ACHN (cell line): Measurements from ENCODE around the gene PAXIP1.
"Not testable (repeated sequence)": the region's sequence is repeated elsewhere in the genome, so short reads cannot be mapped to it uniquely, and the experiment has no call there.

Experiments used
- DNase-seq: peaks from one replicate; pipeline ENCODE4 v3.0.0-alpha.2; 2015
- in situ Hi-C: cut with HindIII; loops from 2 replicates; pipeline ENCODE4 v1.10.0; 2017; ENCODE audit warnings: low sequenced_read_pairs, low pct_ligation_motif_present, low pct_unique_long_range_greater_than_20kb

Gene PAXIP1

GRCh38 chr7:155003092-155003375 is at the start of gene PAXIP1:
PAXIP1 (minus strand) TSS chr7:155003124; CDS start chr7:155002929, 195 bp downstream.
- DNase-seq, result no peak
- in situ Hi-C loops, result no loop called here

DNA sequence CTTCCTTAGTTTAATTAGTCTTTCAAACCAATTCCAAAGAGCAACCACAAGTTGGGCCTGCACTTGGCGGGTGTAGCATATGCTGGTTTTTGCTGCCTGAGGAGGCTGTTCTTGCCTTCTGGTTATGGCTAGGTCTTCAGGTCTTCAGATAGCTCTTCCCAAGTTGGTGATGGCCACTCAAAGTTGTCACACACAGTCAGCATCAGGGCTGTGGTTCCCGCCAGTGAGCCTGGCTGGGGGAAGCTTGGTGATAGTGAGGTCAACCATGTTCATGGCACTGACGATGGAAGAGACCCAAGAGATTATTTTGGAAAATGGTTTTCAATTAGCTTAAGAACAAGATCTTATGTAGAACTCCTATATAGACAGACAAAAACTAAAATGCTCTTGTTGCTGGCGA is 48.4 kb upstream of the PAXIP1 start:
- in situ Hi-C loops, result no loop called here
- no peak for DNase-seq

DNA sequence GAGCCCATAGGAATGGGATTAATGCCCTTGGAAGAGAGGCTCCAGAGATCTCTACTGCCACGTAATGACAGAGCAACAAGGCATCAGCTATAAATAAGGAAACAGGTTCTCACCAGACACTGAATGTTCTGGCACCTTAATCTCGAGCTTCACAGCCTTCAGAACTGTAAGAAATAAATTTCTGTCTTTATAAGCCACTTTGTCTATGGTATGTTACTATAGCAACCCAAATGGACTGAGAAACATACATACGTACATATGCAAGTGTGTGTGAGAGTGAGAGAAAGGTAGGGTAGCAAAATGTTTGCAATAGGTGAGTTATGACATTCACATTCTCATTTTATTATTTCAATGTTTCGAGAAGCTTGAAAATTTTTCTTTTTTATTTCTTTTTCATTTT is 45.1 kb upstream of the PAXIP1 start:
- in situ Hi-C loops, result no loop called here
- no peak for DNase-seq

DNA sequence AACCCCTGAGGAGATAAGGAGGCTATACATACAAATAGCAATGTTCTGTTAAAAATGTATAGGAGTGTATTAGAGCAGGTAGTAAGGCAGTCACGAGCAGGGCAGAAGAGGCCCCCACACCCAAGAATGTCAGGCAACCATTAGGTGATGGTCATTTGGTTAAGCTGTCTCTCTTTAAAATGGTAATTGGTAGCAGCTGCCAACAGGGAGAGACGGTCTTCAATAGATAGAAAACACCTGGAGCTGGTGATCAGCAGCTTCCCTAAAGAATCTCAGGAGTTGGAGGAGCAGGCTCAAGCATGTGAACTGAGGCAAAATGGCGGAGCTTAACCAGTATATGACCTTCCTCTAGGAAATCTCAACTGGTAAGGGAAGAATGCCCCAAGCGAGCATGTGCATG is 40.8 kb upstream of the PAXIP1 start:
- DNase-seq, result no peak
- in situ Hi-C loops, result no loop called here

DNA sequence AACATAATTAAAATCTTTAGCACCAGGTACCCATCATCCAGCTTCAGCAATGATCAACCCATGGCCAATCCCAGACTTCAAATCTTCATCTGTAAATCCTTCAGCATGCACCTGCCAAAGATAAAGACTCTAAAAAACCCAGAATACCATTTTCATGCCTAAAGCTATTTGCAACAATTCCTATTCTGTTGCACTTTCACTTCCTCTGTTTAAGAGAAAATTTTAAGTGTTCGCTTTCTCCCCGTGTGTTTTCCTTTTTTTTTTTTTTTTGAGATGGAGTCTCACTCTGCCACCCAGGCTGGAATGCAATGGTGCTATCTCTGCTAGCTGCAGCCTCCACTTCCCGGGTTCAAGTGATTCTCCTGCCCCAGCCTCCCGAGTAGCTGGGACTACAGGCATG is 35.4 kb upstream of the PAXIP1 start:
- DNase-seq, result no peak
- in situ Hi-C loops, result no loop called here

DNA sequence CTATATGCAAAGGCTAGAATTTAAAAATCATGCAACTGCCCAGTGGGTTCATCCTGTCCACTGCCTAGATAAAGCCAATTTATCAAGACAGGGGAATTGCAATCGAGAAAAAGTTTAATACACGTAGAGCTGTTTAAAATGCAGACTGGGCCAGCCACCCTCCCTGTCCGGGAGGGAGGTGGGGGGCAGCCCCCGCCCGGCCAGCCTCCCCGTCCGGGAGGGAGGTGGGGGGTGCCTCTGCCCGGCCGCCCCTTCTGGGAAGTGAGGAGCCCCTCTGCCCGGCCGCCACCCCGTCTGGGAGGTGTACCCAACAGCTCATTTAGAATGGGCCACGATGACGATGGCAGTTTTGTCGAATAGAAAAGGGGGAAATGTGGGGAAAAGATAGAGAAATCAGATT is 31.6 kb upstream of the PAXIP1 start:
- DNase-seq, in situ Hi-C loops: not testable (repeated sequence)

DNA sequence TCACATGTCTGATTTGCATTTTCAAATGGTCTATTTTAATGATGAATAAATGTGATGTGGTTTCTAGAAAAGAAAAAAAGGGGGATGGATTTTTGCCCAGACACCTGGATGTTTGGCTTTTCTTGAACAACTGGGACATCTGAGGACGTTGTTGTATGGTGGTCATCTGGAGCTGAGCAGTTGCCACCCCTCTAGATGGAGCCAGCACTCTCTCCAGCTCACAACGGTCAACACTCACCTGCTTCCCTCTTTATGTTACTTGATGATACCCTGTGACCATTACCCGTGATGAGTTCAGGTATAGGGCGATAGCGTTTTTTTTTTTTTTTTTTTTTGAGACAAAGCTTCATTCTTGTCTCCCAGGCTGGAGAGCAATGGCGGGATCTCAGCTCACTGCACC is 30.1 kb upstream of the PAXIP1 start:
- DNase-seq, result peak; percentile 24
- in situ Hi-C loops, result no loop called here

DNA sequence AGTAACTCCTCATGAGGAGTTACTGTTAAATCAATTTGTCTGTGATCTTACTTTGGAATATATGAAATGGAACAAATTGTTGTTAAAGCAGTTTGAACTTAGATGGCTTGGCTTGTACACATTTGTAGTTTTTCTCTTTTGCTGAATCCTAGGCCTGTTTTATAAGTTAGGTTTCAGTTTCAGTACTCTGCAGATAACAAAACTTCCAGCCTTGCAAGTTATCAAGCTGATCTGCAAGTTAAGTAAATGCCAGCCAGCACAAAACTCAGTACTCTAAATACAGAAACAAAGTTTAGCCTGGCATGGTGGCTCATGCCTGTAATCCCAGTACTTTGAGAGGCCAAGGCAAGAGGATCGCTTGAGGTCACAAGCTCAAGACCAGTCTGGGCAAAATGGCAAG is 25.0 kb upstream of the PAXIP1 start:
- no peak for DNase-seq
- in situ Hi-C loops, result no loop called here

GRCh38 chr7:155021699-155022145 is 18.8 kb upstream of the PAXIP1 start:
- in situ Hi-C loops, result no loop called here
- DNase-seq, result no peak

DNA sequence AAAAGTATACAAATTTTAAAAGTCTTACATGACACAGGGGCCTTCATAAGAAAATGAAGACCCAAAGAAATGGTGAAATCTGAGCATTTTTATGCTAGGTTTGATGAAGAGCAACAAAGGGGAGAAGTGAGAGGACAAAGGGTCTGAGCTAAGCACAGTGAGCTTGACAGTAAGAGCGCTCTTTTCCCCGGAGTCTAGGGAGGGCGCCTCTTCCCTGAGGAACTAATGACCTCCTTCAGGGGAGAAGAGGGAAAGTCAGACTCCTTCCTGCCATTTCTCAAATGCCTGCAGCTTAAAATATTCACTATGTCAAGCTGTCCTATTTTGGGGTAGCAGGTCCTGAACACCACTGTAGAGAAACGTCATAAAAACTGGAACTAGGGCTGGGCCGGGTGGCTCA is 18.1 kb upstream of the PAXIP1 start:
- in situ Hi-C loops, result no loop called here
- DNase-seq, result no peak

GRCh38 chr7:155017834-155018233 is 14.9 kb upstream of the PAXIP1 start:
- in situ Hi-C loops, result no loop called here
- no peak for DNase-seq

- in situ Hi-C loops, result no loop called here
Measured at GRCh38 chr7:155011086-155011485, 8.2 kb upstream of the PAXIP1 start.

DNA sequence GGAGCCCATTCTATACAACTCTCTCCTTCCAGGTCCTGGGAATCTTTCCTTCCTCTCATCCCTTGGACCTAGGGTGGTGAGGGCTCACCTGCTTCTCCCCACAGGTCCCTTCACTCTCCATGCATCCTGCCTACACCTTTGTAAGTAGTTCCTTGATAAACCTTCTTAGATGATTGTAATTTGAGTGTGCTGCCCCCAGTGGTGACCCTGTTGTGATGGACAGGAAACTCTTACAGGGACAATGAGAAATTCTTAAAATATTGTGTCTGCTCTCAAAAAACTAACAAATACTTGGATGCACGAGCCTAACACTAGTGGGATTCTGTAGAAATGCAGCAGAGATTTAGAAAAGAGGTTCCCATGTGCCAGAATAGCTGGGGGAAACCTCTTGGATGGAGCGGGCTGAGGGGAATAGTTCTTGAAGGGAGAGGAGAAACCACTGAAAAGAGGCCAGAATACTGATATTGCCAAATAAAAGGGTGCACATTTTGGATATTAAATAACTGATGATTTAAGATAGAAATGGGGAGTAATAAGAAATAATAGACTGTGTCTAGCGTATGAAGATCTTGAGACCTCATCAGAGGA is 6.7 kb upstream of the PAXIP1 start:
- peak; percentile 38 for DNase-seq
- in situ Hi-C loops, result no loop called here

More at GRCh38 chr7:155011086-155011485, 8.2 kb upstream of the PAXIP1 start:
- peak; percentile 34 for DNase-seq

DNA sequence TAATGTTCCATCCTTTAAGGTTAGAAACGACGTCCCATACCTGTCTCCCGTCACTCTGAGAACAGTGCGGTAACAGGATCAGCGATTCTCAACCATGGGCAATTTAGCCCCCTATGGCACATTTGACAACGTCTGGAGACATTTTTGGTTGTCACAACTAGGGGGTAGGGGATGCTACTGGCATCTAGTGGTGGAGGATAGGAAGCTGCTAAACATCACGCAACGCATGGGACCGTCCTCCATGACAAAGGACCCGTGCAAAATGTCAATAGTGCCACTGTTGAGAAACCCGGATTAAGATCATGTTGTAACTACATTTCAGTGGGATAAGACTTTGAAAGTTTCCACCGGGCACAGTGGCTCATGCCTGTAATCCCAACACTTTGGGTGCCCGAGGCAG is 5.0 kb upstream of the PAXIP1 start:
- DNase-seq, result peak; percentile 42
- in situ Hi-C loops, result no loop called here

DNA sequence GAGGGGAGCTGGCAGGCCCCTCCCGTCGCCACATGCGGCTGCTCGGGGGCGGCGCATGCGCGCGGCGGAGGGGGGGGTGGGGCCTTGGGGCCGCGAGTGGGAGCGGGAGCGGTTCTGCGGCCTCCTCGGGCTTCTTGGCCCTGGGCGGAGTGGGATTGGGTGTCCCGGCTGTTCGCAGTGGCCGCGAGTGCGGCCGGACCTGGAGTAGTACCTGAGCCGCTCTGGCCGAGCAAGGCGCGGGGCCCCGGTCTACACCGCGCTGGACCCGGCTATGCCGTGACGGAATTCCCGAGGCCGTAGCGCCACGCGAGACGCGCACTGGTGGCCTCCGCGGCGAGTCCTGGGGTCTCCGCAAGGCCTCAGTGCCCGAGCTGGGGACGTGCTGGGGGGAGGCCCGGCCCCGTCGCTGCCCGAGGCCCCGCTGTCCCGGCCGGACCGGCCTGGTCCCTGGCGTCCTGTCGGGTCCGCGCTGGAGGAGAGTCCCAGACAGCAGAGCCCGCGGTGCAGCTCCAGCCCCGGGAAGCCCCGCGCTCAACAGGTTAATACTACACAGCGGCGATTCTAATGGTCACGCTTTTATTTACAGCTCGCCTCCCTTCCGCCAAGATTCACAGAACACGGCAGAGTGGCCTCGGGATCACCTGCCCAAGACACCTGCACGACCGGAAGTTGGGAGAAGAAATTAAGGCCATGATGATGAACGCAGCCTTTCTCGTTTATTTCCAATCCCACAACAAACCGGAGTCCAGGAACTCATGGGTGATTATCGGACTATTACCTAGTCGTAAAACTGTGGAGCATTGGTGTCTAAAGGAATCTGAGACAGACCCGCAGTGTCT is 671 bp upstream of the PAXIP1 start:
- in situ Hi-C loops, result no loop called here
- peak; percentile 86 for DNase-seq

GRCh38 chr7:155002411-155003091 is 373 bp downstream of the PAXIP1 start:
- DNase-seq, result peak; percentile 75
- in situ Hi-C loops, result no loop called here

DNA sequence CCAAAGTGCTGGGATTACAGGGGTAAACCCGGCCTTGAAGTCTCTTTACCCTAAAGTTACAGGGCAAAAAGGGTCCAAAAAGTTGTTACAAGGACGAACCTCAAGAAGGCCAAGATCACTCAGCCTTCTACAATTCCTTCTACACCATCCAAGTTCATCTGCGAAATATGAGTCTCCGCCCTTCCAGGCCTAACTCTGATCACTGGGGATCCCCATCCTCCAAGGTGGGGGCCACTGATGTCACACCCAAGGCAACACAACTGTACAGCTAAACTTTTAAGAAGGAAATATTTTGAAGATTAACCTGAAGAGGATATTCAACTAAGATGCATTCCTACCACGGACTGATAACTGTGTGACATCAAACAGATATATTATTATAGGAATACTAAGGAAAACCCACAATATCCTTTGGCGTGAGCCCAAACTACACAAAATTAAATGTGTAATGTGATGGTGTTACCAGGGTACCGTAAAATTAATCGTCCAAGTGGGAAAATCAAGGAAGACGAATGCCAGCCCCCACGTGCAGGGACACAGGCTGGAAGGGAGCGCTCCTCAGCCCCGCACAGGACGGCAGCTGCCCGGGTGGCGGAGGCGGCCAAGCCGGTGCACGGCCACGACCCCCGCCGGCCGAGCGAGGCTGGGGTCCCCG is 1.0 kb downstream of the PAXIP1 start:
- in situ Hi-C loops, result no loop called here
- peak; percentile 12 for DNase-seq

GRCh38 chr7:155000795-155001194 is 2.1 kb downstream of the PAXIP1 start:
- no peak for DNase-seq
- in situ Hi-C loops, result no loop called here

GRCh38 chr7:154998481-154998880 is 4.4 kb downstream of the PAXIP1 start:
- in situ Hi-C loops, result no loop called here

More at GRCh38 chr7:154998481-154998880, 4.4 kb downstream of the PAXIP1 start:
- no peak for DNase-seq
